OCI-LY7 (cell line): Measurements from ENCODE around the gene CMTM7. TPM values are rescaled to one million over a fixed set of nuclear protein-coding genes. Genes with fewer than 3 reads are reported as not detected.

ENCODE experiments used
- BruUV-seq: library from RNA; stranded (reverse); fragments of 400-500 nt; replicated peaks from 2 replicates; lab custom pipeline; 2021; lab: Mats Ljungman, UMichigan
- CTCF ChIA-PET: fragments of 300-600 bp; sonication (Branson Sonifier 250); formaldehyde crosslinking; loops from one replicate; lab custom pipeline; 2022; ENCODE audit warnings: antibody characterized with exemption; ENCODE audit not compliant: unreplicated experiment; lab: Charles Lee
- POLR2A ChIA-PET: fragments of 300-600 bp; sonication (Branson Sonifier 250); formaldehyde crosslinking; loops from one replicate; lab custom pipeline; 2022; ENCODE audit warnings: antibody characterized with exemption; lab: Charles Lee
- DNase-seq: peaks from one replicate; pipeline ENCODE4 v3.0.0-alpha.2; 2015; ENCODE audit warnings: low spot score
- H2AFZ ChIP-seq: fragments of 200-600 bp; sonication (generic), shearing (Covaris generic); 2 replicates; pipeline ENCODE4 v1.6.1; 2014; ENCODE audit warnings: mild to moderate bottlenecking, antibody characterized with exemption, low read length, moderate library complexity
- H3K27ac ChIP-seq: fragments of 200-600 bp; sonication (generic); 2 replicates; pipeline ENCODE4 v1.5.1; 2014; ENCODE audit warnings: mixed run types, low read depth, mild to moderate bottlenecking, moderate library complexity, low read length, inconsistent platforms; ENCODE audit not compliant: poor library complexity, severe bottlenecking
- H3K36me3 ChIP-seq: fragments of 200-600 bp; sonication (generic); 2 replicates; pipeline ENCODE4 v1.6.1; 2014; ENCODE audit warnings: mild to moderate bottlenecking, antibody characterized with exemption, low read length, moderate library complexity, mixed read lengths; ENCODE audit not compliant: insufficient read depth
- H3K4me1 ChIP-seq: fragments of 200-600 bp; sonication (generic); 2 replicates; pipeline ENCODE4 v1.5.1; 2014; ENCODE audit warnings: mild to moderate bottlenecking, low read length; ENCODE audit not compliant: insufficient read depth, poor library complexity, severe bottlenecking
- H3K4me2 ChIP-seq: fragments of 200-600 bp; sonication (generic); 2 replicates; pipeline ENCODE4 v1.6.1; 2014; ENCODE audit warnings: mild to moderate bottlenecking, low read length
- H3K4me3 ChIP-seq: fragments of 200-600 bp; sonication (generic); 2 replicates; pipeline ENCODE4 v1.5.1; 2014; ENCODE audit warnings: mild to moderate bottlenecking, low read depth, low read length; ENCODE audit not compliant: poor library complexity, severe bottlenecking
- H3K79me2 ChIP-seq: fragments of 200-600 bp; sonication (generic); 2 replicates; pipeline ENCODE4 v1.6.1; 2016; ENCODE audit warnings: low read depth, mild to moderate bottlenecking, low read length, moderate library complexity, mixed read lengths; ENCODE audit not compliant: insufficient read depth
- H3K9me2 ChIP-seq: fragments of 200-600 bp; sonication (generic); 2 replicates; pipeline ENCODE4 v1.6.1; 2016; ENCODE audit warnings: mild to moderate bottlenecking, low read length, mixed read lengths; ENCODE audit not compliant: insufficient read depth
- H3K9me3 ChIP-seq: fragments of 200-600 bp; sonication (generic); 2 replicates; pipeline ENCODE4 v1.6.1; 2014; ENCODE audit warnings: mild to moderate bottlenecking, mixed run types, low read length, mixed read lengths
- H4K20me1 ChIP-seq: fragments of 200-600 bp; sonication (generic); 2 replicates; pipeline ENCODE4 v1.6.1; 2014; ENCODE audit warnings: mild to moderate bottlenecking, antibody characterized with exemption, low read length, moderate library complexity, mixed read lengths; ENCODE audit not compliant: insufficient read depth
- CTCF ChIP-seq: fragments of 200-600 bp; sonication (generic); conservative IDR thresholded peaks from 2 replicates; pipeline ENCODE4 v1.5.1; 2014; ENCODE audit warnings: mild to moderate bottlenecking, antibody characterized with exemption, low read length, moderate library complexity, mixed read lengths
- EZH2phosphoT487 ChIP-seq: fragments of 200-600 bp; sonication (generic); IDR thresholded peaks from 2 replicates; pipeline ENCODE4 v1.6.1; 2018; ENCODE audit warnings: low read depth, borderline replicate concordance, mild to moderate bottlenecking, mixed run types, antibody characterized with exemption, low read length, moderate library complexity, mixed read lengths
- intact Hi-C: fragments of 100-400 bp; cut with micrococcal nuclease; formaldehyde crosslinking; loops from one replicate; pipeline ENCODE4 v1.10.0; 2022; ENCODE audit not compliant: unreplicated experiment
- total RNA-seq, 2 experiments: library from RNA; depleted of rRNA in 1 of 2; stranded (reverse); fragments of >200 nt in 1 of 2; shearing (Covaris generic) in 1 of 2; gene quantifications; 2 replicates each; pipeline ENCODE4 v1.2.3, GENCODE V29; 2014 to 2022

CMTM7 gene
- total RNA-seq, 2 experiments from 2014 or later = 16.0 to 19.0 TPM

GRCh38 chr3:32354362-32354778 lies 37.3 kb upstream of the CMTM7 start:
- no peak for TF ChIP-seq EZH2phosphoT487
- TF ChIP-seq CTCF = no peak
- Histone ChIP-seq H3K9me3 (no peaks in the 10 kb centered on the region), H3K9me2 (no peaks in the 10 kb centered on the region), H3K79me2 (no peaks in the 10 kb centered on the region), H3K4me3 (no peak overlapping the region), H3K4me1 (no peaks in the 10 kb centered on the region), H3K36me3 (no peaks in the 10 kb centered on the region), H2AFZ (no peak overlapping the region), H3K4me2 (no peak overlapping the region), H3K27ac (no peak overlapping the region), H4K20me1 (no peaks in the 10 kb centered on the region)
- no peak for DNase-seq
- no TSS peak for BruUV-seq
- POLR2A ChIA-PET = interaction anchor here (0.7 kb wide), 1 partner anchor 348 kb away, joined by 10 read pairs; no protein-coding TSS in a partner anchor
- intact Hi-C loops = no loop called here
- CTCF ChIA-PET = no interaction called here

DNA sequence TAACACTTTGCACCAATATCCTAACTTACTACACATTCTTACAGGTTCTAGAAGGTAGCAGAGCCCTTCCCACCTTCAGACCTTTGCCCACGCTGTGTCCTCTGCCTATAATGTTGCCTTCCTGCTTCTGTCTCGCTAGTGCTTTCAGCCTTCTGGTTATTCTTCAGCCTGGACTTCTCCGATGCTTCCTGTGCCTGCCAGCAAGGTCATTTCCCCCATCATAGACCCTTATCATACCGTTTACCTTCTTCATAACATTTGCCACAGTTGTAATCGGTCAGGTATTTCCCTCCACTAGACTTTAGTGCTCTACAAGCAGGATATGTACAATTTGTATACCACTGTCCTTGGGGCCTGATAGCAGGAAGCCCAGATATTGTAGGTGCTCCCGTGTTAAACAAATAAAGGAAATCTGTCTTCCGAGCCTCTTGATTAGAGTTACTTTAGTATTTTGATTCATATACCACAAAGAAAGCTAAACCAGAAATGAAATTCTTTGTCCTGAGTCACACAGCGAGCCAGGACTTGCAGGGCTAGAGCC lies 35.8 kb upstream of the CMTM7 start:
- ChIA-PET POLR2A (no interaction called here), CTCF (no interaction called here)
- no peaks in the 10 kb centered on the region for H3K9me3 ChIP-seq
- H3K4me2 ChIP-seq = no peak overlapping the region
- no TSS peak for BruUV-seq
- no peaks in the 10 kb centered on the region for H3K79me2 ChIP-seq
- TF ChIP-seq CTCF (no peak), EZH2phosphoT487 (no peak)
- H3K9me2 ChIP-seq = no peaks in the 10 kb centered on the region
- no peak overlapping the region for H3K27ac ChIP-seq
- no peak overlapping the region for H2AFZ ChIP-seq
- no peak for DNase-seq
- H3K4me3 ChIP-seq = no peak overlapping the region
- intact Hi-C loops = no loop called here
- no peaks in the 10 kb centered on the region for H4K20me1 ChIP-seq
- no peaks in the 10 kb centered on the region for H3K36me3 ChIP-seq
- no peaks in the 10 kb centered on the region for H3K4me1 ChIP-seq

DNA sequence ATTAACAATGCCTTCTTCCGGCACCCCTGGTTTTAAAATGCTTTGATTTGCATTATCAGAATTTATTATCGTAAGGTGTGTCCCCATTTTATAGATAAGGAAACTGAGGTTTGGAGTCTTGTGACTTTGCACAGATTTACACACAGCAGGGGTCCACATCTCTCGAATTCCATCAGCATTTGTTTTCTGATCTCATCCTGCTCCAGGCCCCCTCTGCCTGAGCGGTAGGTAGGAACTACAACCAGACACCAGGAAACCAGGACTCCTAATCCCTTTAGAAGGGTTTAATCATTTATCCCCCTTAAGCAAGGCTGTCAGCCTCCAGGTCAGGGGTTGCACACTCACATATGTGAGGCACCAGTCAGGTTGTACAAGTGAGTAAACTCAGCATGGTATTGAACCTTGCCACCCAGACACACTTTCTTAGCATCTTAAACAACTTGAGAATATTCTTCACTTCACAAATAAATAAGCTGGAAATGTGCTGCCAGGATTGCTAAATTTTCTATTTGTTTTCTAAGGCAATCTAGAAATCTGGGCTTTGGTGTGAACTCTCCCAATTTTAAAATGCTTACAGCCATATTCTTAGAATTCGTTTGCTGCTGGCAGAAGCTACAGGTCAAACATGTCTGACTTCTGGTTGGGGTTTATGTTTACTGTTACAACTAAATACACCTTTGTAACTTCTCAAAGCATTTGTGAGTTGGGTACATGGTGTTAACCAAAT lies 31.7 kb upstream of the CMTM7 start:
- CTCF ChIA-PET = no interaction called here
- no peaks in the 10 kb centered on the region for H3K9me3 ChIP-seq

More for the DNA sequence above, 31.7 kb upstream of the CMTM7 start:
- no peaks in the 10 kb centered on the region for H3K4me1 ChIP-seq
- no peak overlapping the region for H3K4me2 ChIP-seq
- H2AFZ ChIP-seq = no peak overlapping the region
- TF ChIP-seq CTCF (no peak), EZH2phosphoT487 (no peak)
- no peaks in the 10 kb centered on the region for H3K9me2 ChIP-seq
- DNase-seq = no peak
- POLR2A ChIA-PET = no interaction called here
- H3K4me3 ChIP-seq = no peak overlapping the region
- BruUV-seq = no TSS peak
- H3K27ac ChIP-seq = no peak overlapping the region
- H3K79me2 ChIP-seq = no peaks in the 10 kb centered on the region
- intact Hi-C loops = no loop called here
- H3K36me3 ChIP-seq = no peaks in the 10 kb centered on the region
- H4K20me1 ChIP-seq = no peaks in the 10 kb centered on the region
